Kidney (tissue), 14 donors: ENCODE results near the gene SRPK2. TPM values are rescaled to one million over a fixed set of nuclear protein-coding genes. Genes with fewer than 3 reads are reported as not detected.

Experiments
- DNase-seq, 5 donors: peaks; one replicate each; pipeline ENCODE4 v3.0.0-alpha.2; 2013 to 2020
- FAIRE-seq: peaks from 2 replicates; lab custom pipeline; 2012; peaks lifted over from hg19 to GRCh38; lab: Jason Lieb, UNC
- H3K27ac ChIP-seq, 2 donors: one replicate each; pipeline ENCODE4 v1.7.0; 2013; ENCODE audit warnings: low read depth in 2 of 2, low read length in 2 of 2, inconsistent platforms in 1 of 2
- H3K27me3 ChIP-seq: one replicate; pipeline ENCODE4 v1.7.1; 2013; ENCODE audit warnings: low read length, inconsistent platforms; ENCODE audit not compliant: control insufficient read depth, insufficient read depth
- H3K36me3 ChIP-seq, 3 donors: one replicate each; pipeline versions ENCODE4 v1.7.0 to v1.7.1; 2013; ENCODE audit warnings: low read length in 3 of 3, control low read depth in 1 of 3, inconsistent platforms in 1 of 3; ENCODE audit not compliant: insufficient read depth in 3 of 3, control insufficient read depth in 2 of 3
- H3K4me1 ChIP-seq, 3 donors: one replicate each; pipeline versions ENCODE4 v1.7.0 to v1.7.1; 2013; ENCODE audit warnings: low read length in 3 of 3, inconsistent platforms in 1 of 3, low read depth in 1 of 3; ENCODE audit not compliant: control insufficient read depth in 2 of 3, insufficient read depth in 2 of 3
- H3K4me3 ChIP-seq, 3 donors: one replicate each; pipeline versions ENCODE4 v1.7.0 to v1.8.1; 2013; ENCODE audit warnings: low read length in 3 of 3, control low read depth in 1 of 3, inconsistent platforms in 1 of 3
- H3K9ac ChIP-seq, 3 donors: one replicate each; pipeline versions ENCODE4 v1.7.0 to v1.7.1; 2013; ENCODE audit warnings: low read length in 3 of 3, control low read depth in 1 of 3, inconsistent platforms in 1 of 3
- H3K9me3 ChIP-seq, 3 donors: one replicate each; pipeline versions ENCODE4 v1.7.0 to v1.7.1; 2013; ENCODE audit warnings: low read length in 3 of 3, control low read depth in 1 of 3, inconsistent platforms in 1 of 3; ENCODE audit not compliant: control insufficient read depth in 2 of 3, insufficient read depth in 1 of 3
- intact Hi-C: fragments of 100-400 bp; cut with DNase I; formaldehyde crosslinking; loops from one replicate; pipeline ENCODE4 v1.11.1; 2022
- polyA plus RNA-seq: library from polyadenylated mRNA; stranded (reverse); fragments of 350-450 nt; fragmentation: Illumina TruSeq; extraction: RNeasy Lipid Tissue Mini Kit (QIAGEN cat#74804); gene quantifications from one replicate; pipeline ENCODE4 v1.2.3, GENCODE V29; 2014; ENCODE audit warnings: low read depth, low replicate concordance; ENCODE audit not compliant: insufficient read depth
- total RNA-seq: library from RNA; stranded (reverse); fragmentation: NEBNext Ultra II Directional; extraction: Animal tissue kit (Norgen Biotek cat#: 25700); gene quantifications from one replicate; pipeline ENCODE4 v1.2.1, GENCODE V29; 2021
- TF ChIP-seq, protein P1 (sequence below): IDR thresholded peaks from 3 replicates; pipeline ENCODE4 v1.5.1; 2012; ENCODE audit warnings: mild to moderate bottlenecking, moderate library complexity, borderline replicate concordance; ENCODE audit not compliant: insufficient read depth; ENCODE audit errors: extremely low read depth
- donor health status: control.
- donor health status: control.
- donor health status: control.
- donor health status: control.
- donor health status: control.
- donor health status: DM: yes; HTN: yes; CAD: no.
- donor health status: Normal renal cell carcinoma (clear cell type).

The SRPK2 gene
- total and polyA plus RNA-seq, 2 donors from 2014 or later: 9.9 to 43.1 TPM

DNA sequence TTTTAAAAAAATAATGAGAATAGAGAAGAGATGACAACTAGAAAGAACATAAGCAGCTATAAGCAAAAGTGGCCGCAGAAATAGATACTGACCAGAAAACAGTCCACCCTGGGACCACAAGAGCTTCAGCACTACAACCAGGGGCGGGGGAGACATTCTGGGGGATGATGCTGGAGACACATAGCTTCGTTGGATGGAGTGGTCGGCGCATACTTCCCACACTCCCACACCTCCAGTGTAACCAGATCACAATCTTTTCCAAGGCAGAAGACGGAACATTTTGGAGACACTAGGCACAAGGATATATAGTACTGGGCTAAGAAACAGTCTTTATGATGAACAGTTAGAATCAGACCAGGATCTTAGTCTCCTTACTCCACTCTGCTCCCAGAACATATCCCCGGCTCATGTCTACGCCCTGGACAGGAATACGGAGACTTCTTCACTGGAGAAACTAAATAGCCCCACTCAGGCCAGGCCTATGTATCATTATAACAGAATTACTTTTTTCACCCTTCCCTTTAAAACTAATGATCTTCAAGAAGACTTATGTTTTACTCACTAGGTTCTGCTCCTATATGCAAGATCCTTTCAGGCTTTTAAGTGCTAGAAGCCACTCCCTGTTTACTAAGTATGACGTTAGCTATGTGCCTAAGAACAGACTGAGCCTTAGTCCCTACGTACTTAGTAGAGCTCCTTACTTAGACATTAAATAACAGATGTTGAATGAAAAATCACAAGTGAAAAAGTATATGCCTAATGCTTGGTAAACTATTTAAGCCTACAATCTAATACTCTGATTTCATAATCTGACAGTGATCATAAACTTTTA is 169.6 kb downstream of the SRPK2 start:
- intact Hi-C loops: no loop called here
- peaks cover 0 to 6% (median 0%) of the 10 kb centered on the region in 3 donors for H3K4me1 ChIP-seq
- DNase-seq (peak in 3 of 5 donors; percentile 43 to 64 (median 60)), FAIRE-seq (no peak)
- H3K27me3 ChIP-seq: no peaks in the 10 kb centered on the region
- TF ChIP-seq, protein P1, sequence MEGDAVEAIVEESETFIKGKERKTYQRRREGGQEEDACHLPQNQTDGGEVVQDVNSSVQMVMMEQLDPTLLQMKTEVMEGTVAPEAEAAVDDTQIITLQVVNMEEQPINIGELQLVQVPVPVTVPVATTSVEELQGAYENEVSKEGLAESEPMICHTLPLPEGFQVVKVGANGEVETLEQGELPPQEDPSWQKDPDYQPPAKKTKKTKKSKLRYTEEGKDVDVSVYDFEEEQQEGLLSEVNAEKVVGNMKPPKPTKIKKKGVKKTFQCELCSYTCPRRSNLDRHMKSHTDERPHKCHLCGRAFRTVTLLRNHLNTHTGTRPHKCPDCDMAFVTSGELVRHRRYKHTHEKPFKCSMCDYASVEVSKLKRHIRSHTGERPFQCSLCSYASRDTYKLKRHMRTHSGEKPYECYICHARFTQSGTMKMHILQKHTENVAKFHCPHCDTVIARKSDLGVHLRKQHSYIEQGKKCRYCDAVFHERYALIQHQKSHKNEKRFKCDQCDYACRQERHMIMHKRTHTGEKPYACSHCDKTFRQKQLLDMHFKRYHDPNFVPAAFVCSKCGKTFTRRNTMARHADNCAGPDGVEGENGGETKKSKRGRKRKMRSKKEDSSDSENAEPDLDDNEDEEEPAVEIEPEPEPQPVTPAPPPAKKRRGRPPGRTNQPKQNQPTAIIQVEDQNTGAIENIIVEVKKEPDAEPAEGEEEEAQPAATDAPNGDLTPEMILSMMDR: no peak
- no peak overlapping the region for H3K9ac ChIP-seq
- H3K36me3 ChIP-seq: no peaks in the 10 kb centered on the region
- no peaks in the 10 kb centered on the region for H3K9me3 ChIP-seq
- no peak overlapping the region for H3K27ac ChIP-seq
- H3K4me3 ChIP-seq: no peak overlapping the region

DNA sequence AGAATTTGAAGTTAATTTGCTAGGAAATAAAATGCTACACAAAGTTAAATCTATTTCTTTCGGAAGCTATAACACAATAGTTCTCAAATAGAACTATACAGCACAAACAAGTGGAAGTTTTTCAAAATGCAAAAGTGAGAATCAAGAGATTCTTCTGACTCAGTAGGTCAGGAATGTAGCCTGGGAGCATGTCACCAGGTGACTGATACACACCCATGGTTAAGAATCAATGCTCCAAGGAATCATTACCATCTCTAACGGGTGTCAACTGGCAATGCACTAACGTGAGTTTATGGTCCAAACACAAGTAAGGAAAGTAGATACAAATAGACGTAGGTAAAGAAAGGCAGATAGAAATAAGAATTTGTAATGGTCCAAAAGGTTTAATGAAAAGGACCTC is 170.5 kb downstream of the SRPK2 start:
- intact Hi-C loops: no loop called here
- Histone ChIP-seq H3K4me1 (peaks cover 0 to 6% (median 0%) of the 10 kb centered on the region in 3 donors), H3K27me3 (no peaks in the 10 kb centered on the region), H3K36me3 (no peaks in the 10 kb centered on the region), H3K4me3 (no peak overlapping the region), H3K27ac (no peak overlapping the region), H3K9me3 (no peaks in the 10 kb centered on the region), H3K9ac (no peak overlapping the region)
- DNase-seq (no peak), FAIRE-seq (no peak)
- TF ChIP-seq, protein P1: no peak

DNA sequence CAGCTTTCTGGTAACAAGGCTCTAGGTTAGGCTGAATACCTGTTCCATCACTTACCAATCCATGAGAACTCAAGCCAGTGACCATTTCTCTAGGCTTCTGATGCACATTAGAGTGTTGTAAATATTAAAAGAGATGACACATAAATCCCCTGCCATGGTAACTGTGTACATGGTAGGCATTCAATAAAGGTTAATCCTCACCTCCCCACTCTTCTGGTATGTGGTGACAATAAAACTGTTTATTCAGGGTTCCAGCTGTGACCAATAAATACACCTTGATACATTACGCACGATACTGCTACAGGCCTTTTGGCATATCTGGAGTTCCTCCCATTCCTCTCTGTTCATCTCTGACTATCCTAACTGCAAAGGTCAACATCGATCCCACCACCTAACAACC is 171.9 kb downstream of the SRPK2 start:
- Histone ChIP-seq H3K27ac (no peak overlapping the region), H3K4me1 (peaks cover 0 to under 1% (median 0%) of the 10 kb centered on the region in 3 donors), H3K9ac (no peak overlapping the region), H3K9me3 (no peaks in the 10 kb centered on the region), H3K36me3 (no peaks in the 10 kb centered on the region), H3K27me3 (no peaks in the 10 kb centered on the region), H3K4me3 (no peak overlapping the region)
- intact Hi-C loops: no loop called here
- DNase-seq (no peak), FAIRE-seq (no peak)
- TF ChIP-seq, protein P1: no peak
